ENCODE results near the gene ST14.
"Not testable (repeated sequence)": the region's sequence is repeated elsewhere in the genome, so short reads cannot be mapped to it uniquely, and the experiment has no call there.

ST14 gene

GRCh38 chr11:130189492-130190210, 30.1 kb downstream of the ST14 start:
- DNase-seq (ENCODE audit: low read depth): no peak

- DNase-seq (ENCODE audit: low read depth): no peak
These were observed 30.8 kb downstream of the ST14 start for GRCh38 chr11:130190371-130190881.

GRCh38 chr11:130191896-130192295, 32.3 kb downstream of the ST14 start:
- no peak for DNase-seq (ENCODE audit: low read depth)

- no peak for DNase-seq (ENCODE audit: low read depth)
These were observed 33.3 kb downstream of the ST14 start for GRCh38 chr11:130192845-130193267.

GRCh38 chr11:130193551-130193950, 34.0 kb downstream of the ST14 start:
- DNase-seq (ENCODE audit: low read depth): not testable (repeated sequence)

GRCh38 chr11:130194241-130195023, 34.9 kb downstream of the ST14 start:
- DNase-seq (ENCODE audit: low read depth): no peak

- DNase-seq (ENCODE audit: low read depth): no peak
These were observed 37.9 kb downstream of the ST14 start for GRCh38 chr11:130197386-130198035.

GRCh38 chr11:130198292-130198691, 38.7 kb downstream of the ST14 start:
- DNase-seq (ENCODE audit: low read depth): no peak

GRCh38 chr11:130198964-130199363, 39.4 kb downstream of the ST14 start:
- no peak for DNase-seq (ENCODE audit: low read depth)

- DNase-seq (ENCODE audit: low read depth): no peak
These were observed 40.2 kb downstream of the ST14 start for GRCh38 chr11:130199792-130200191.

GRCh38 chr11:130201026-130201425, 41.4 kb downstream of the ST14 start:
- no peak for DNase-seq (ENCODE audit: low read depth)

- DNase-seq (ENCODE audit: low read depth): no peak
These were observed 42.6 kb downstream of the ST14 start for GRCh38 chr11:130202009-130202817.

- no peak for DNase-seq (ENCODE audit: low read depth)
These were observed 43.5 kb downstream of the ST14 start for GRCh38 chr11:130202818-130203689.

GRCh38 chr11:130203766-130204702, 44.5 kb downstream of the ST14 start:
- DNase-seq (ENCODE audit: low read depth): no peak

GRCh38 chr11:130204703-130205095, 45.1 kb downstream of the ST14 start:
- DNase-seq (ENCODE audit: low read depth): no peak

GRCh38 chr11:130206141-130206540, 46.6 kb downstream of the ST14 start:
- no peak for DNase-seq (ENCODE audit: low read depth)

- no peak for DNase-seq (ENCODE audit: low read depth)
These were observed 48.9 kb downstream of the ST14 start for GRCh38 chr11:130208241-130209127.

- DNase-seq (ENCODE audit: low read depth): no peak
These were observed 49.7 kb downstream of the ST14 start for GRCh38 chr11:130209128-130209932.
